Heart left ventricle (tissue), 13 donors: Measurements from ENCODE around the gene SMAD3.

ENCODE experiments used
- POLR2A ChIP-seq, 2 donors: fragments of 450-650 bp; IDR thresholded peaks; one replicate each; pipeline ENCODE4 v1.6.1; 2017; ENCODE audit warnings: antibody characterized with exemption in 2 of 2, mild to moderate bottlenecking in 2 of 2, moderate library complexity in 2 of 2
- TF ChIP-seq, protein P1 (sequence below), 12 donors: fragments of 200-600 bp; sonication (generic) in 4 of 12; IDR thresholded peaks; one replicate each; pipeline versions ENCODE4 v1.5.0 to v1.8.0; 2018 to 2022; ENCODE audit warnings: antibody characterized with exemption in 12 of 12, mild to moderate bottlenecking in 5 of 12
- donor health status: ischemic (EF 13 %, LVEDD 7.1; RV severe dilation, severe dysfunction).
- donor health status: DM: no; HTN: yes; CAD: no.
- donor health status: DM: no; HTN: no; CAD: no.
- donor health status: ischemic (EF 25% LVEDD 6.9; RV normal size, moderate dysfunction).
- donor health status: ischemic (EF 25% LVEDD 5.7; RV mildly dilated, moderate dysfunction).
- donor health status: ischemic (EF 35%, LVEDD 5.7; RV mildly dilated, moderate dysfunction).
- donor health status: nonischemic (EF 11% LVEDD 7.7; RV severe dilation, severe dysfunction).
- donor health status: DM: yes; HTN: yes; CAD: no.
- donor health status: PGD.
- donor health status: ischemic (EF 29% LVEDD 5.4; RV normal size, mild dysfunction).
- donor health status: nonischemic (EF 23%, LVEDD 6.1; RV moderate dilation, normal function).

DNA sequence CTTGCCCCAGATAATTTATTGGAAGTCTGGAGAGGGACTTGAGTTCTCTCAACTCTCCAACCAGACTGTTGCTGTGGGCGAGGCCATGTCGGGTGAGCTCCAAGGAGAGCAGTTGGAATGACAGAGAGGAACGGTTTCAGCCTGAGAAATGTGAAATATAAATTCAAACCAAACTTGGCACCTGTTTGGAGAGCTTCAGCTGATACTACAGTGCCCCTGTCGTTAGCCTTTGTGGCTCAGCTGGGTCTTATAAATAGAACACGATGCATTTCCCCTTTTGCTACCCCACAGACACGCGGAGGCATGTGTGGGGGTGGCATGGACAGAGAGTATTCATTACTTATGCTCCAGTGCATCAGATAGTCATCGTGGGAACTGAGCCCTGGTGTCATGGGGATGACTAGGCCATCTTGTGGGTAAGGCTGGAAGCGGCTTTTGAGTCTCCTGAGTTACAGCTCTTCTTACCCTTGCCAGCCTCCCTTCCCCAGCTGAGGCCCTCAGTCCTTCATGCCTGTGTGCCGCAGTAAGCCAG is 15.6 kb downstream of the SMAD3 start:
- TF ChIP-seq, protein P1, sequence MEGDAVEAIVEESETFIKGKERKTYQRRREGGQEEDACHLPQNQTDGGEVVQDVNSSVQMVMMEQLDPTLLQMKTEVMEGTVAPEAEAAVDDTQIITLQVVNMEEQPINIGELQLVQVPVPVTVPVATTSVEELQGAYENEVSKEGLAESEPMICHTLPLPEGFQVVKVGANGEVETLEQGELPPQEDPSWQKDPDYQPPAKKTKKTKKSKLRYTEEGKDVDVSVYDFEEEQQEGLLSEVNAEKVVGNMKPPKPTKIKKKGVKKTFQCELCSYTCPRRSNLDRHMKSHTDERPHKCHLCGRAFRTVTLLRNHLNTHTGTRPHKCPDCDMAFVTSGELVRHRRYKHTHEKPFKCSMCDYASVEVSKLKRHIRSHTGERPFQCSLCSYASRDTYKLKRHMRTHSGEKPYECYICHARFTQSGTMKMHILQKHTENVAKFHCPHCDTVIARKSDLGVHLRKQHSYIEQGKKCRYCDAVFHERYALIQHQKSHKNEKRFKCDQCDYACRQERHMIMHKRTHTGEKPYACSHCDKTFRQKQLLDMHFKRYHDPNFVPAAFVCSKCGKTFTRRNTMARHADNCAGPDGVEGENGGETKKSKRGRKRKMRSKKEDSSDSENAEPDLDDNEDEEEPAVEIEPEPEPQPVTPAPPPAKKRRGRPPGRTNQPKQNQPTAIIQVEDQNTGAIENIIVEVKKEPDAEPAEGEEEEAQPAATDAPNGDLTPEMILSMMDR (IDR thresholded peaks at IDR 0.05): peak in 1 of 12 donors; percentile 11
- no peak for TF ChIP-seq POLR2A (IDR thresholded peaks at IDR 0.05)
